Hepatocyte (in vitro differentiated cells): ENCODE data around the gene IGBP1.

ENCODE experiments used
- CTCF ChIP-seq: fragments of 200-600 bp; sonication (generic); IDR thresholded peaks from 2 replicates; pipeline ENCODE4 v1.5.1; 2016; ENCODE audit warnings: antibody characterized with exemption, mild to moderate bottlenecking; ENCODE audit not compliant: poor library complexity
- EZH2 ChIP-seq: fragments of 200-600 bp; sonication (generic); IDR thresholded peaks from 2 replicates; pipeline ENCODE4 v1.6.1; 2016; ENCODE audit warnings: antibody characterized with exemption, mild to moderate bottlenecking, borderline replicate concordance
- EZH2phosphoT487 ChIP-seq: fragments of 200-600 bp; sonication (generic); IDR thresholded peaks from one replicate; pipeline ENCODE4 v1.6.1; 2018; ENCODE audit warnings: antibody characterized with exemption, mild to moderate bottlenecking, low read depth, moderate library complexity; ENCODE audit not compliant: unreplicated experiment, severe bottlenecking

- TF ChIP-seq CTCF, result no peak
- TF ChIP-seq EZH2phosphoT487, result no peak
- no peak for TF ChIP-seq EZH2
Observed at GRCh38 chrX:70129816-70130215, 3.4 kb upstream of the IGBP1 start.
